Activated effector memory CD4-positive, alpha-beta T cell treated with Interleukin-2 at 50 U/mL for 16 hours (primary cell): Measurements from ENCODE around the gene ANKRD49.

Source experiments
- DNase-seq: peaks from one replicate; pipeline ENCODE4 v3.0.0-alpha.2; 2020

Gene ANKRD49

DNA sequence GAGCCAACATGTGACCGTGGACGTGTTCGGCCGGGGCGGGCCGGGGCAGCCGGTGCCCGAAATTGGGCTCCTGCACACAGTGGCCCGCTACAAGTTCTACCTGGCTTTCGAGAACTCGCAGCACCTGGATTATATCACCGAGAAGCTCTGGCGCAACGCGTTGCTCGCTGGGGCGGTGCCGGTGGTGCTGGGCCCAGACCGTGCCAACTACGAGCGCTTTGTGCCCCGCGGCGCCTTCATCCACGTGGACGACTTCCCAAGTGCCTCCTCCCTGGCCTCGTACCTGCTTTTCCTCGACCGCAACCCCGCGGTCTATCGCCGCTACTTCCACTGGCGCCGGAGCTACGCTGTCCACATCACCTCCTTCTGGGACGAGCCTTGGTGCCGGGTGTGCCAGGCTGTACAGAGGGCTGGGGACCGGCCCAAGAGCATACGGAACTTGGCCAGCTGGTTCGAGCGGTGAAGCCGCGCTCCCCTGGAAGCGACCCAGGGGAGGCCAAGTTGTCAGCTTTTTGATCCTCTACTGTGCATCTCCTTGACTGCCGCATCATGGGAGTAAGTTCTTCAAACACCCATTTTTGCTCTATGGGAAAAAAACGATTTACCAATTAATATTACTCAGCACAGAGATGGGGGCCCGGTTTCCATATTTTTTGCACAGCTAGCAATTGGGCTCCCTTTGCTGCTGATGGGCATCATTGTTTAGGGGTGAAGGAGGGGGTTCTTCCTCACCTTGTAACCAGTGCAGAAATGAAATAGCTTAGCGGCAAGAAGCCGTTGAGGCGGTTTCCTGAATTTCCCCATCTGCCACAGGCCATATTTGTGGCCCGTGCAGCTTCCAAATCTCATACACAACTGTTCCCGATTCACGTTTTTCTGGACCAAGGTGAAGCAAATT is 51.7 kb downstream of the ANKRD49 start:
- DNase-seq = no peak

- DNase-seq = no peak
These were observed 52.3 kb downstream of the ANKRD49 start for GRCh38 chr11:94546162-94546470.

- no peak for DNase-seq
These were observed 53.1 kb downstream of the ANKRD49 start for GRCh38 chr11:94546886-94547285.

DNA sequence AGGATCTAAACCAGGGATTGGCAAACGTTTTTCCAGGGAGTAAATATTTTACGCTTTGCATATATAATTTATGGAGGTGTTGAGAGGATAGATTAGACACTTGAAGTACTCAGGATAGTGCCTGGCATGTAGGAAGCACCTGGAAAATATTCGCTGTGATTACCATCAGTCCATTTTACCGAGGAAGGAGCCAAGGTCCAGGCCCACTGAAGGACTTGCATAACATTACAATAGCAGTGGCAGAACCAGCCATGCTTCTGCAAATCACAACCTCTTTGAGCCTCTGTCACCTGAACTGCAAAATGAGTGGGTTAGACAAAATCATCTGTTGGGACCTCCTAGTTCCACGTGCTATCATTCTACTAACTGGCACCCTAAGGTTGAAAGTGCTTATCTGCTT is 55.4 kb downstream of the ANKRD49 start:
- no peak for DNase-seq
